Stimulated activated CD4-positive, alpha-beta T cell treated with anti-CD3 and anti-CD28 coated beads, Interleukin-1b, Interleukin-23, amount 100 ng/mL, for 4 hours (primary cell): ENCODE data around the gene PIH1D1.

ENCODE experiments used
- DNase-seq, 2 donors: peaks; one replicate each; pipeline ENCODE4 v3.0.0-alpha.2; 2020; ENCODE audit warnings: low read depth in 2 of 2

The PIH1D1 gene

DNA sequence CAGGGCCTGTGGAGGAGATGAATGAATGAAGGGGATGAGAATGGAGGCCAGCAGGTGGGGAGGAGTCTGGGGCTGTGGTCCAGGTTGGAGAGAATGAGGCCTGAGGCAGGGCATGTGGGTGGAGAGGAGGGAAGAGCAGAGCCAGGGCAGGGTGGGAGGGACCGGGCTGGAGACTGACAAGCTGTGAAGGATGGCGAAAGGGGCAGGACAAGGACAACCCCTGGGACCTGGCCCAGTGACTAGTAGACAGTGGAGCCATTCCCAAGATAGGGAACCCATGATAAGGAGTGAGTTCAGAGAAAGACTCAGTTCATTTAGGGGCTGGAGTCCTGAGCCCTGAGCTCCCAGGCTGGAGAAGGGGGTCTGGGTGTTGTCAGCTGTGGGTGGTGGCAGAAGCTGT, 31.4 kb downstream of the PIH1D1 start:
- no peak for DNase-seq

DNA sequence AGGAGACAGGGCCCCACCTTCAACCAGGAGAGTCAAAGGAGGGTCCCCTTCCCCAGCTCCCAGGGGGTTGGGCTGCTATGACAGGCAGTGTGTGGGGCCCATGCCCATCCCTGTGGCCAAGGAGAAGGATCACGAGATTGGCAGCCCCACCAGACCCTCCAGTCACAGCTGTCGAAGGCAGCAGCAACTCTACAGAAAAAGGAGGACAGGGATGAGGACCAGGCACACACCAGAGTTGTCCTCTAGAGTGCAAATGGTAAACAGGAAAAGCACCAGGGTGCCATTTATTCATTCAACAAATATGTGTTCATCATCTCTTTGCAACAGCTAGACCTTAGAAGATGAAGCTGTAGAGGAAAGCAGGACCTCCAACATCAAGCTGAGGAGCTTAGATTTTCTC, 32.4 kb downstream of the PIH1D1 start:
- no peak for DNase-seq

GRCh38 chr19:49418511-49418910, 33.1 kb downstream of the PIH1D1 start:
- no peak for DNase-seq

DNA sequence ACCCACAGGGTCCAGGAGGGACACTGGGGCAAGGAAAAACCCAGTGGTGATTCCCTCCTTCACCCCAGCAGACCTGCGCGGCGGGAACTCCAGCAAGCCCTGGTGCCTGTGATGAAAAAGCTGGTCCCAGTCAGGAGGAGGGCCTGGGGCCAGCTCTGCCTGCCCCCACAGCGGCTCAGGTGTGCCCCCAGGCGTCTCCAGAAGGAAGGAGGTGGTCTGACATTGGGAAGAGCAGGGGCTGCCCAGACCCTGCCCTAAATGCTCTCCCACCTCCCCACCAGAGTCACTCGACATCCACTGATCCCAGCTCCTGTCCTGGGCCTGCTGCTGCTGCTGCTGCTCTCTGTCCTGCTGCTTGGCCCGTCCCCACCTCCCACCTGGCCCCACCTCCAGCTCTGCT, 34.5 kb downstream of the PIH1D1 start:
- DNase-seq: no peak

GRCh38 chr19:49415810-49416200, 35.8 kb downstream of the PIH1D1 start:
- DNase-seq: no peak

GRCh38 chr19:49415102-49415809, 36.4 kb downstream of the PIH1D1 start:
- no peak for DNase-seq

DNA sequence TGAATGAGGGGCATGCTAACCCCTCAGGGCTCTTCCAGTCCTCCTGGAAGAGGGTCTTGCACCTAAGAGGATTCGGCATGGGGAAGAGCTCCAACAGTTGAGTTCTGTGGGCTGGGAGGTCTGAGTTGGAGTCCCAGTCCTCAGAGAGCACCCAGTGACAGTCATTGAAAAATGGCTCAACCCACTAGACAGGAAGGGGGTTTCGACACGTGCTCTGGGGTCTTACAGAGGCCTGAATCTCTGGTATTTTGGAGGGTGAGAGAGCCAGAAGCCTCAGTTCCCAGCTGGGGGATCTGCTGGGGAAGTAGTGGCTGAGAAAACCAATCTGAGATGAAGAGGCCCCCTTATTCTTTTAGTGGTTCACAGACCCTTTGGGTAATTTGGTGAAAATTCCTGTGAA, 37.4 kb downstream of the PIH1D1 start:
- no peak for DNase-seq

DNA sequence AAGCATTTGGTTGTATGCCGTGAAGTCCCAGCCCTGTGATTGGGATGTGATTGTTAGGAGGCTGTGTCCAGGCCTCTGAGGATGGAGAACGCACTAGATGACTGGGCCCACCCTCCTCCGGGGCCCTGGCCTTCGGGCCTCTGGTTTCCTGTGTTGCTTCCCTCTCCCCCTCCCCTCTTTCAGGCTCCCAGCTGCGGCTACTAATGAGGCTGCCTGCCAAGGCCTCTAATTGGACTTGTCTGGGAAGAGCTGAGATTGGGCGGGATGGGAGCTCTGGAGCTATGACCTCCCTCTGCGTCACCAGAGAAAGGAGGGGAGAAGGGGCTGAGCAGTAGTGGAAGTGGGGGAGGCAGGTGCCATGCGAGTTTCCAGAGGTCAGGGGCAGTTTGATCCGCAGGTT, 38.3 kb downstream of the PIH1D1 start:
- DNase-seq: no peak

- no peak for DNase-seq
These were observed 39.8 kb downstream of the PIH1D1 start for GRCh38 chr19:49411681-49412326.

DNA sequence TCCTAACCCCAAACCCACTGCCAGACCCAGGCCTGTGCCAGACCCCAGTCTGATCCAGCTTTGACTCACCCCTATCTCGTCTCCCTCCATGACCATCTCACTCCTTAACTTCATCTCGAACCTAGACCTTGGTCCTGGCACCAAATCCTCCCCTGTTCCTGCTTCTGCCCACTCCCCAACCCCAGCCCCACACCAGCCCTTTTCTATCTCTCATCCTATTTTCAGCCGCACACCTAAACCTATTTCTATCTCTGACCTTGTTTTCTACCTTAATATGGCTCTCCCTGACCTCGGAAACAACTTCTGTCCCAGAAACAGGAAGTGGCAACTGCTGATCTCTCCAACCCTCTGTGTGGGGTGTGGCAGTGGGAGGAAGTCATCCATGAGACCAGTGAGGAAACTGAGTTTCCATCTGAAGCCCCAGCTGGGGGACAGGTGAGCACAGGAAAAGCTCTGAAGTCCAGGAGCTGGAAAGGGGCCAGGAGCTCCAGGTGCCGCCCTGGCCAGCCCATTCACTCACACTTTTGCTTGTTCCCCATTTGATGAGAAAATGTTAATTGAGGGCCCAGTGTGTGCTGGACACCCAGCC, 42.1 kb downstream of the PIH1D1 start:
- DNase-seq: no peak

DNA sequence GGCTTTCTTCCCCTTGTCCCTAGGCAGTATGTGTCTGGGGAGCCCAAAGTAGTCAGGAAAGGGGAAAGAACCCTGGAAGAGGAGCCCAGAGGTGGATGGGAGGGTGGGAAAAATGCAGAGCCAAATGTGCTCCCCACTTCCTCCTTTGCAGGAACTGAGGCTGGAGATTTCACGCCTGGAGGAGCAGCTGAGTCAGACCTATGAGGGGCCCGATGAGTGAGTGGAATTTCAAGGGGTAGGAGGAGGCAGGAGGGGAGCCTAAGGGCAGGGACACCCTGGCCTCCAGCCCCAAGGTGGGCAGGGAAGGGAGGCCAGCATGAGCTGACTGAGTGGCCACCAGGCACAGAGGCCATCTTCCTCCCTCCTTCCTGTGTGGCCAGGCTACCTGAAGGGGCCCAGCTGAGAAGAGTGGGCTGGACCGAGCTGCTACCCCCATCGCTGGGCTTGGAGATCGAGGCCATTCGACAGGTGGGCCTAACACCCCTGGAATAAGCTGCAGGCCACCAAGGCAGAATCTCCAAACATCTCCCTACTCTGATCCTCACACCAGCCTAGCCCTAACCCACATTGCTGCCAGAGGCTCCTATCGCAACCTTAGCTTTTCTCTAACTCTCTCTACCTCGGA, 42.7 kb downstream of the PIH1D1 start:
- no peak for DNase-seq

DNA sequence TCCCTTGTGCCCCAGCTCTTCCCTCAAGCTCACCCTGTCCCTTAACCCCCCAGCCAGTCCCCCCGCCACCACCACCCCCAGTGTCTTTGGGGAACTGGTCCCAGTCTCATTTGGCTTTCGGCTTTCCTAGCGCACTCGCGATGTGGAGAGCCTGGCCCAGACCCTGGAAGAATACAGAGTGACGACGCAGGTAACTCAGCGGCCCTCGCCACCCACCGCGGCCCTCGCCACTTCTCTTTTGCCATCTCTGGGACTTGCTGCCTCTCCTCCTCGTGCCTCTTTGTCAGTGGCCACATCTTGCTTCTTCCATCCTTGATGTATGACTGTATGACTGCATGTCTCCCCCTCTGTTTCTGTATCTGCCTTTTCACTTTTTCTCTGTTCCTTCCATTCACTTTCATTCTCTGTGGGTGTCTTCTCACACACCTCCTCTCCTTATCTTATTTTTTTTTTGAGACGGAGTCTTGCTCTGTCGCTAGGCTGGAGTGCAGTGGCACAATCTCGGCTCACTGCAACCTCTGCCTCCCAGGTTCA, 44.1 kb downstream of the PIH1D1 start:
- DNase-seq: no peak

GRCh38 chr19:49407079-49407478, 44.5 kb downstream of the PIH1D1 start:
- DNase-seq: no peak

DNA sequence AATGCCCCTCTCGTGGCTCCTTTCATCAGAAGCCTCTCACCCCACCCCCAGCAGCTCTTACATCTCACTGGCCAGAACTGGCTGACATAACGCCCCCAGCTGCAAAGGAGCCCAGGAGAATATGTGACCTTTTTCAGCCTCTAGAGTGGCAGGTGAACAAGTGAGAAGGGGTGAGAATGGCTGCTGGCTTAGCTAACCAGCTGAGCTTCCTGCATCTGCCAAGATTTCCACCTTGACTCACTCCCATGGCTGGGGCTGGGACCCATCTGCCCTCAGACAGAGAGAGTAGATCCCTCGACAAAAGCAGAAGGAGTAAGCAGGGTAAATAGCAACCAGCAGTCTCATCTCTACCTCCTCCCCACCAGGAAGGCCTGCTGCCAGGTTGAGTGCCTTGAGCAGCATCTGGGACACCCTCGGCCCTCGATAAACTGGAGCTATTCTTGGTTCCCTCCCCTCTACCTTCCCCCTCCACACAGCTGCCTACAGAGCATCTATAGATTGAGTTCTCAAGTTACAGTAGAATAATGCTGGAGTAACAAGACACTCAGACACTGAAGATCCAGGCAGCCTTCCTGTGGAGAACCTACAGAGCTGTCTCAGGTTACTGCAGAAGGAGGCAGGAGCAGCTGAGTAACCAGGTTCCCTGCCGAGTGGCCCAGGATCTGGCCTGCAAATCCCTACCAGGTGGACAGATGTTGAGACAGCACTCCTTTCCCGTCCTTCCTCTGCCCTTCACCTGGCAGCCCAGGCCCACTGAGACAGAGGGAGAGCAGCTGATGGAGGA, 48.0 kb downstream of the PIH1D1 start:
- DNase-seq: no peak

GRCh38 chr19:49400029-49400428, 51.6 kb downstream of the PIH1D1 start:
- DNase-seq: no peak

- DNase-seq: no peak
These were observed 52.7 kb downstream of the PIH1D1 start for GRCh38 chr19:49398931-49399330.

DNA sequence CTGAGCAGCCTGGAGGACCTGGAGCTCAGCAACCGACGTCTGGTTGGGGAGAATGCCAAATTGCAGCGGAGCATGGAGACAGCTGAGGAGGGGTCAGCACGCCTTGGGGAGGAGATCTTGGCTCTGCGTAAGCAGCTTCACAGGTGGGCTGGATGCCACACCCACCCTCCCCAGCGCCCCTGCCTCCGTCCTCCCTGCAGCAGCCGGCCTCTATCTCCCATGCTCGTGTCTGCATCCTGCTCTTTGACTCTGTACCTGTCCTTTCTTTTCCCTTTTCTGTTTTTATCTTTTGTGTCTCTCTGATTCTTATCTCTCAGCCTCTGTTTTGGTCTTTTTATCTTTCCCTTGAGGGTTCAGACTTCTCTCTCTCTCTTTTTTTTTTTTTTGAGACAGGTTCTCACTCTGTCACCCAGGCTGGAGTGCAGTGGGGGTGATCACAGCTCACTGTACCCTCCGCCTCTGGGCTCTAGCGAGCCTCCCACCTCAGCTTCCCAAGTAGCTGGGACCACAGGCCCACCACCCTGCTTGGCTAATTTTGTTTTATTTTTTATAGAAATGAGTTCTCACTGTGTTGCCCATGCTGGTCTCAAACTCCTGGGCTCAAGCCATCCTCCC, 53.5 kb downstream of the PIH1D1 start:
- no peak for DNase-seq

DNA sequence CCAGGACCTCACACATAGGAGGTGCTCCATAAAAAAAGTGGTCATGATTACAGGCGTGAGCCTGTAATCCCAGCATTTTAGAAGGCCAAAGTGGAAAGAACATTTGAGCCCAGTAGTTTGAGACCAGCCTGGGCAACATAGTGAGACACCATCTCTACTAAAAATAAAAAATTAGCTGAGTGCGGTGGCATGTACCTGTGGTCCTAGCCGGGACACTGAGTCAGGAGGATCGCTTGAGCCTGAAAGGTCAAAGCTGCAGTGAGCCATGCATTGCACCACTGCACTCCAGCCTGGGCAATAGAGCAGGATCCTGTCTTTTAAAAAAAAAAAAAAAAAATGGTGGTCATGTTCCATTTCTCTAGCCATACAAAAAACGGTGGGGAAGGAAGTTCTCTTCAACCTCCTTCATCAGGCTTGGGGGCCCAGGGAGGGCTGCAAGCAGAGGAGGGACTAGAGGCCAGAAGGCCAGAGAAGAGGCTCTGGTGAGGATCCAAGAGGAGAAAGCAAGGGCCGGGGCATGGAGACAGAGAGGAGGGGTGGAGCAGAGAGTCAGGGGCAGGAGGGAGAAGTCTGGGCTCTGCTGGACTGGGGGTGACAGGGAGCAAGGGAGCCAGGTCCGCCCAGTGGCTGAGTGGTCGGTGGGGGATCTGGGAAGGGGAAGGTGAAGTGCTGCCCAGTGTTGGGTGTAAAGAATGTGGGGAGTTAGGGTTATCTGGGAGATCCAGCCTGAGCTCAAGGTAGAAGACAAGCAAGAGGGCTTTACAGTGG, 54.7 kb downstream of the PIH1D1 start:
- DNase-seq: no peak
